ENCODE data around the gene RNF213. TPM values are rescaled to one million over a fixed set of nuclear protein-coding genes. Genes with fewer than 3 reads are reported as not detected.

RNF213 gene
- total and polyA plus RNA-seq, 2 of the 8 experiments (the other 6 are each of a cell fraction or from before 2014, with no cell fraction given), result 33.8 to 62.8 TPM

DNA sequence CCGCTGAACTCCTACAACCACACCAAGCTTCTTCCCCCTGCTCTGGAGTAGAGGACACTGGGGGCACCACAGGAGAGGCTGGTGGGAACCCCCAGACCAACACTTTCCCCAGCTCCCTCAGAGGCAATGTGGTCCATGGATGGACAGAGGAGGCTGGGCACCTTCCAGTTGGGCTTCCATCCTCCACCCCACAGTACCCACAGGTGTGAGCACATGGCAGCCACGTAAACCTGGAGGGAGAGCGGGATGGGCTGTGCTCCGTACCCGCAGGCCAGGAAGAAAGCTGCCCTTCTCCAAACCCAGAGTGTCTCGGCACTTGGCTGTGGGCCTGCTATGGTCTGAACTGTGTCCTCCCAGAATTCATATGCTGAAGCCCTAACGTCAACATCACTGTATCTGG, 42.3 kb upstream of the RNF213 start:
- no peak overlapping the region for H2BK120ac ChIP-seq (replicated peaks; ENCODE audit: low read depth, low read length)
- no peak overlapping the region for H2BK12ac ChIP-seq (ENCODE audit: low read depth, low read length)
- H3K9me3 ChIP-seq (ENCODE audit: insufficient read depth in 2 of 2, low read depth in 1 of 2, low read length in 1 of 2), result no peaks in the 10 kb centered on the region
- DNase-seq (ENCODE audit: low read depth in 1 of 2, low spot score in 2 of 2), result no peak
- H3K56ac ChIP-seq (replicated peaks; ENCODE audit: insufficient read length, low read depth, low read length), result no peak overlapping the region
- no peak overlapping the region for H4K8ac ChIP-seq (ENCODE audit: extremely low read depth, insufficient read depth, low read length)
- H3K23ac ChIP-seq (ENCODE audit: insufficient read length), result no peak overlapping the region
- ChIA-PET POLR2A (ENCODE audit: partially characterized antibody) (interaction anchor here (0.6 to 1.0 kb wide), 3 partner anchors 19 to 45 kb away, joined by 3 to 4 read pairs (median 4); no protein-coding TSS in a partner anchor), CTCF (ENCODE audit: partially characterized antibody) (interaction anchor here (0.6 to 2.5 kb wide), 3 partner anchors 22 to 143 kb away, joined by 3 to 11 read pairs (median 7); no protein-coding TSS in a partner anchor)
- H3K36me3 ChIP-seq (ENCODE audit: control insufficient read depth in 2 of 4, insufficient read depth in 4 of 4, low read length in 3 of 4), result peaks cover 0 to 4% (median 0%) of the 10 kb centered on the region in 4 experiments; a peak in 2 of 8 replicates
- no peak overlapping the region; a peak in 1 of 4 replicates for H3K4me2 ChIP-seq (ENCODE audit: insufficient read depth in 1 of 2, low read depth in 2 of 2, low read length in 2 of 2)
- H3K4ac ChIP-seq (replicated peaks; ENCODE audit: insufficient read length, low read depth, low read length), result no peak overlapping the region
- H3K27me3 ChIP-seq (replicated peaks in 1 of 4; ENCODE audit: control insufficient read depth in 3 of 4, extremely low read depth in 1 of 4, insufficient read depth in 3 of 4, low read length in 3 of 4), result no peaks in the 10 kb centered on the region; a peak in 1 of 7 replicates
- H2AK5ac ChIP-seq (ENCODE audit: low read depth, low read length), result no peak overlapping the region
- no peak overlapping the region for H2BK5ac ChIP-seq (ENCODE audit: low read depth, low read length)
- no peak for FAIRE-seq
- no peak overlapping the region for H3K14ac ChIP-seq (ENCODE audit: insufficient read length)
- H3K4me3 ChIP-seq (ENCODE audit: extremely low read depth in 1 of 4, insufficient read depth in 2 of 4, low read depth in 3 of 4, low read length in 4 of 4), result no peak overlapping the region
- no peak overlapping the region for H2BK15ac ChIP-seq (ENCODE audit: low read length)
- no peak overlapping the region for H2AFZ ChIP-seq (ENCODE audit: low read length)
- H4K20me1 ChIP-seq (replicated peaks in 1 of 2; ENCODE audit: control insufficient read depth in 1 of 2, insufficient read depth in 2 of 2, low read length in 2 of 2), result peaks cover 0 to 13% of the 10 kb centered on the region in 2 experiments
- H4K5ac ChIP-seq (ENCODE audit: insufficient read length, low read depth, low read length), result no peak overlapping the region
- no peak overlapping the region; a peak in 1 of 7 replicates for H3K9ac ChIP-seq (replicated peaks in 1 of 4; ENCODE audit: extremely low read depth in 1 of 4, low read depth in 3 of 4, low read length in 3 of 4)
- no peak overlapping the region for H2BK20ac ChIP-seq (ENCODE audit: low read length)
- H3K23me2 ChIP-seq (ENCODE audit: low read depth, low read length), result peaks cover 6% of the 10 kb centered on the region; the same call in 1 of the 2 replicates
- no peak overlapping the region for H4K91ac ChIP-seq (replicated peaks; ENCODE audit: insufficient read length, low read length)
- H3K18ac ChIP-seq (ENCODE audit: extremely low read depth, low read length), result no peak overlapping the region
- peaks cover 6% of the 10 kb centered on the region for H3K79me1 ChIP-seq (ENCODE audit: low read depth, low read length)
- H3K27ac ChIP-seq (ENCODE audit: low read depth, low read length), result no peak overlapping the region
- no peaks in the 10 kb centered on the region for H3K79me2 ChIP-seq (ENCODE audit: control insufficient read depth in 1 of 2, insufficient read depth in 2 of 2, low read length in 2 of 2)
- TF ChIP-seq JUND (IDR thresholded peaks at IDR 0.05; ENCODE audit: low read length) (no peak), RBBP5 (IDR thresholded peaks at IDR 0.05; ENCODE audit: borderline replicate concordance, low read depth, low read length) (no peak), MAFK (IDR thresholded peaks at IDR 0.05; ENCODE audit: low read depth, low read length) (no peak), RAD21 (IDR thresholded peaks at IDR 0.05 in 1 of 2, conservative IDR thresholded peaks at IDR 0.05 in 1 of 2; ENCODE audit: low read depth in 2 of 2, low read length in 2 of 2) (no peak), POU5F1 (IDR thresholded peaks at IDR 0.05; ENCODE audit: low read depth, low read length) (no peak), SP2 (IDR thresholded peaks at IDR 0.05; ENCODE audit: low read length) (no peak)
- H3K4me1 ChIP-seq (replicated peaks in 1 of 4; ENCODE audit: control insufficient read depth in 3 of 4, insufficient read depth in 4 of 4, low read length in 3 of 4), result peaks cover 0 to 6% (median 5%) of the 10 kb centered on the region in 4 experiments; a peak in 4 of 7 replicates
- 88% methylated on average over 7 of the region's 7 CpGs; no CpG with 5 or more reads in 1 of the 2 experiments for WGBS, 2 experiments (ENCODE audit: extremely low coverage in 1 of 2, insufficient coverage in 1 of 2, insufficient read length in 1 of 2, insufficient replicate concordance in 2 of 2, low coverage in 1 of 2, low lambda C conversion rate in 2 of 2, missing lambda C conversion rate in 1 of 2)

Data from H1 (cell line).